Testis (tissue), 3 donors: ENCODE results near the gene AP2A2. TPM values are rescaled to one million over a fixed set of nuclear protein-coding genes. Genes with fewer than 3 reads are reported as not detected.
"Not testable (repeated sequence)": the region's sequence is repeated elsewhere in the genome, so short reads cannot be mapped to it uniquely, and the experiment has no call there.

ENCODE experiments used
- DNase-seq: peaks from one replicate; pipeline ENCODE4 v3.0.0-alpha.2; 2019
- H3K27ac ChIP-seq, 2 donors: fragments of 200-600 bp; sonication (generic); one replicate each; pipeline ENCODE4 v1.5.1; 2019
- H3K27me3 ChIP-seq: fragments of 200-600 bp; sonication (generic); one replicate; pipeline ENCODE4 v1.5.1; 2019
- H3K36me3 ChIP-seq: fragments of 200-600 bp; sonication (generic); one replicate; pipeline ENCODE4 v1.5.1; 2017; ENCODE audit warnings: low read depth; ENCODE audit errors: missing control alignments
- H3K4me1 ChIP-seq: fragments of 200-600 bp; sonication (generic); one replicate; pipeline ENCODE4 v1.5.1; 2019
- H3K4me3 ChIP-seq, 2 donors: fragments of 200-600 bp; sonication (generic); one replicate each; pipeline ENCODE4 v1.5.1; 2017 to 2019
- H3K9me3 ChIP-seq: fragments of 200-600 bp; sonication (generic); one replicate; pipeline ENCODE4 v1.5.1; 2017
- POLR2A ChIP-seq: fragments of 450-650 bp; IDR thresholded peaks from one replicate; pipeline ENCODE4 v1.6.1; 2017; ENCODE audit warnings: antibody characterized with exemption, mild to moderate bottlenecking, moderate library complexity
- WGBS, 2 donors: methylation state at CpG; one replicate each; pipeline ENCODE4 v1.1.5; 2018; 5-methylcytosine and 5-hydroxymethylcytosine counted together
- intact Hi-C: fragments of 100-400 bp; cut with DNase I; formaldehyde crosslinking; loops from one replicate; pipeline ENCODE4 v1.15.1; 2023; ENCODE audit warnings: low total_unique reads
- polyA plus RNA-seq: library from polyadenylated mRNA; stranded (reverse); fragments of 350-450 nt; fragmentation: Illumina TruSeq; extraction: RNeasy Lipid Tissue Mini Kit (QIAGEN cat#74804); gene quantifications from one replicate; pipeline ENCODE4 v1.2.3, GENCODE V29; 2014; ENCODE audit warnings: low read depth, low replicate concordance; ENCODE audit not compliant: insufficient read depth
- total RNA-seq, 2 donors: library from RNA; depleted of rRNA; stranded (reverse); fragments of >200 nt; gene quantifications; one replicate each; pipeline ENCODE4 v1.2.3, GENCODE V29; 2016
- TF ChIP-seq, protein P1 (sequence below), 3 experiments: fragments of 450-650 bp in 2 of 3; fragments of 200-600 bp in 1 of 3; sonication (generic) in 1 of 3; IDR thresholded peaks; one replicate each; pipeline ENCODE4 v1.5.1; 2016 to 2019; ENCODE audit warnings: antibody characterized with exemption in 3 of 3, mild to moderate bottlenecking in 2 of 3, moderate library complexity in 1 of 3

The AP2A2 gene
- total and polyA plus RNA-seq, 3 donors from 2014 or later, result 82.0 to 106 (median 95.0) TPM

DNA sequence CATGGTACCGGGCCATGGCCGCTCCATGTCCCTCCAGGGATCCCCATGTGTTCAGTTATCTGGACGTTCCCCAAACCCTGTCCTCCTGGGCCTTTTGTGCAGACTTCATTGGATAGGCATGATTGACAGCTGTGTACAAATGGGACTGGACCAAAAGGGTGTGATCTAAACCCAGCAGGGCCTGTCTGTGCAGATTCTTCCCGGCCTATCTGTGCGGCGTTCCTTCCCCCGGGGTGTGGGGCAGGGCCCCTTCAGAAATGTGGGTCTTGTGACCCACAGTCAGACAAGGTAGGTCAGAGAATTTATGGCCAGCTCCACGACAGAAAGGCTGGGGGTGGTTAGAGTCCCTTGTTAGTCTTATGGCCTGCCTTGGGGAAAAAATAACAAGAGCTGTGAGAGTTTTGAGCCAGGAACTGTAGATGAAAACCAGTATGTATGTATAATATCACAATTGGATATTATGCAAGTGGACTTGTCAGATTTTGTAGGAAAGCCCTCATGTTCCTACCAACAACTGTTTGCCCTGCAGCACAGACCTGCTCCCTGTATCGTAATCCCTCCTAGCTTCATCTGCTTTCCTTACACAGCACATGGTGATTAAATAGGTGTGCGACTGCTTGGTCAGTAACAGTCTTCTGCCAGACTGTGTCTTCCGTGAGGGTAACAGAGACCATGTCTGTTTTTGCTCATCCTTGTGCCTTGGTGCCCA is 31.7 kb downstream of the AP2A2 start:
- DNase-seq, result no peak
- H3K36me3 ChIP-seq, result no peaks in the 10 kb centered on the region
- 83 to 85% methylated on average over 11 of the region's 11 CpGs for WGBS, 2 donors
- H3K27ac ChIP-seq, result no peak overlapping the region
- intact Hi-C loops, result no loop called here
- peaks cover 6% of the 10 kb centered on the region for H3K4me1 ChIP-seq
- no peak for TF ChIP-seq POLR2A
- TF ChIP-seq, protein P1, sequence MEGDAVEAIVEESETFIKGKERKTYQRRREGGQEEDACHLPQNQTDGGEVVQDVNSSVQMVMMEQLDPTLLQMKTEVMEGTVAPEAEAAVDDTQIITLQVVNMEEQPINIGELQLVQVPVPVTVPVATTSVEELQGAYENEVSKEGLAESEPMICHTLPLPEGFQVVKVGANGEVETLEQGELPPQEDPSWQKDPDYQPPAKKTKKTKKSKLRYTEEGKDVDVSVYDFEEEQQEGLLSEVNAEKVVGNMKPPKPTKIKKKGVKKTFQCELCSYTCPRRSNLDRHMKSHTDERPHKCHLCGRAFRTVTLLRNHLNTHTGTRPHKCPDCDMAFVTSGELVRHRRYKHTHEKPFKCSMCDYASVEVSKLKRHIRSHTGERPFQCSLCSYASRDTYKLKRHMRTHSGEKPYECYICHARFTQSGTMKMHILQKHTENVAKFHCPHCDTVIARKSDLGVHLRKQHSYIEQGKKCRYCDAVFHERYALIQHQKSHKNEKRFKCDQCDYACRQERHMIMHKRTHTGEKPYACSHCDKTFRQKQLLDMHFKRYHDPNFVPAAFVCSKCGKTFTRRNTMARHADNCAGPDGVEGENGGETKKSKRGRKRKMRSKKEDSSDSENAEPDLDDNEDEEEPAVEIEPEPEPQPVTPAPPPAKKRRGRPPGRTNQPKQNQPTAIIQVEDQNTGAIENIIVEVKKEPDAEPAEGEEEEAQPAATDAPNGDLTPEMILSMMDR (IDR thresholded peaks at IDR 0.05), result no peak
- no peak overlapping the region for H3K4me3 ChIP-seq
- no peaks in the 10 kb centered on the region for H3K27me3 ChIP-seq
- H3K9me3 ChIP-seq, result no peaks in the 10 kb centered on the region

DNA sequence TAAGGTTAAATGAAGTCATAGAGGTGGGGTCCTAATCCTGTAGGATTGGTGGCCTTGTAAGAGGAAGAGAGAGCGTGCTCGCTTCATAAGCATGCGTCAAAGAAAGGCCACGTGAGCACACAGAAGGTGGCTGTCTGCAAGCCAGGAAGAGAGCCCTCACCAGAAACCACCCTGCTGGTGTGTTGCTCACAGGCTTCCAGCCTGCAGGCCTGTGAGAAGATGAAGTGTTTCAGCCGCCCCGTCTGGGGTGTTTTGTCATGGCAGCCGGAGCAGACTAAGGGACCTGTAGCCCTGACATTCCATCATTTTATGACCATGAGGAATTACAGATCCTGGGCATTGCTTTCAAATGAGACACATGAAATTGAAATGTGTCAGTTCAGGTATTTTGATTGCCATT is 32.4 kb downstream of the AP2A2 start:
- DNase-seq, result no peak
- H3K9me3 ChIP-seq, result no peaks in the 10 kb centered on the region
- peaks cover 6% of the 10 kb centered on the region for H3K4me1 ChIP-seq
- H3K27me3 ChIP-seq, result no peaks in the 10 kb centered on the region
- 94 to 96% methylated on average over 7 of the region's 7 CpGs for WGBS, 2 donors
- no peak overlapping the region for H3K27ac ChIP-seq
- TF ChIP-seq, protein P1 (IDR thresholded peaks at IDR 0.05), result no peak
- no peak for TF ChIP-seq POLR2A
- no peaks in the 10 kb centered on the region for H3K36me3 ChIP-seq
- intact Hi-C loops, result no loop called here
- H3K4me3 ChIP-seq, result no peak overlapping the region

DNA sequence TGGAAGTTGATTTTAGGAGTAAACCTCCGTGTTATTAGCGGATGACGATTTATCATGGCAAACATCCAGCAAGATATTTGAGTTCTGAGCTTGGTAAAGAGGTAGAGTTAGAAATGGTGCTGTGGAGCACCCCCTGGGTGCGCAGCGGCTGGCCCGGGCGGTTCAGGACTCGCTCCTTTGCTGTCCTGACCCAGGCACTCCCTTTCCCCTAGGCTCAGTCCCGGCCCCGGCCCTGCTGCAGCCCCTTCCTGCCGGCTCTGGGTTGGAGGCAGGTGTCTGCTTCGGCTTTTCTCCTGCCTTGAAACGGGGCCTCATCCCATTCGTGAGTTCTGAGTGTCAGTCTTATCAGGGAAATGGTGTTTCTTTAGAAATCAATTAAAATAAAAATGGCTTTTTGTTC is 33.4 kb downstream of the AP2A2 start:
- no peak for DNase-seq
- WGBS, 2 donors, result 87 to 88% methylated on average over 14 of the region's 14 CpGs
- H3K27ac ChIP-seq, result no peak overlapping the region
- TF ChIP-seq, protein P1 (IDR thresholded peaks at IDR 0.05), result no peak
- H3K36me3 ChIP-seq, result no peaks in the 10 kb centered on the region
- H3K4me1 ChIP-seq, result peaks cover 6% of the 10 kb centered on the region
- H3K27me3 ChIP-seq, result no peaks in the 10 kb centered on the region
- no peaks in the 10 kb centered on the region for H3K9me3 ChIP-seq
- no peak overlapping the region for H3K4me3 ChIP-seq
- intact Hi-C loops, result no loop called here

DNA sequence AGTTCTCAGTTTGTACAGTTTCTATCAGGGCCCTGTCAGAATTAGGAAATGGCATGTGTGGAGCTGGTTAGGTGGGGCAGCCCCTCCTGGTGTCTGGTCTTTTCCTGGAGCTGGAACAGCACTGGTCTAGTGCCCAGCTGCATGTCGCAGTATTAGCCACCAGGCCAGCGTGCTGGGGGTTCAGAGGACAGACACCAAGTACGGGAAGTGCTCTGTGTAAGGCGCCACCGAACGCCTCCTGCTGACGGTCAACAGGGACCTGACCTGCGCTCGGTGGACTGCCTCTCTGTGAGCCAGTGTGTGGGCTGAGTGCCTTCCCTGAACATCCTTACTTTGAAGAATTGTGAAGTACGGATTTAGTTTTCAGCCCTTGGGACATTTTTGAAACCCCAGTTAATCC is 33.9 kb downstream of the AP2A2 start:
- Histone ChIP-seq H3K36me3 (no peaks in the 10 kb centered on the region), H3K27me3 (no peaks in the 10 kb centered on the region), H3K4me3 (no peak overlapping the region), H3K4me1 (peaks cover 6% of the 10 kb centered on the region), H3K27ac (no peak overlapping the region), H3K9me3 (no peaks in the 10 kb centered on the region)
- TF ChIP-seq, protein P1 (IDR thresholded peaks at IDR 0.05), result no peak
- no peak for TF ChIP-seq POLR2A
- WGBS, 2 donors, result 90 to 92% methylated on average over 8 to 10 of the region's 10 CpGs
- DNase-seq, result no peak
- intact Hi-C loops, result no loop called here

DNA sequence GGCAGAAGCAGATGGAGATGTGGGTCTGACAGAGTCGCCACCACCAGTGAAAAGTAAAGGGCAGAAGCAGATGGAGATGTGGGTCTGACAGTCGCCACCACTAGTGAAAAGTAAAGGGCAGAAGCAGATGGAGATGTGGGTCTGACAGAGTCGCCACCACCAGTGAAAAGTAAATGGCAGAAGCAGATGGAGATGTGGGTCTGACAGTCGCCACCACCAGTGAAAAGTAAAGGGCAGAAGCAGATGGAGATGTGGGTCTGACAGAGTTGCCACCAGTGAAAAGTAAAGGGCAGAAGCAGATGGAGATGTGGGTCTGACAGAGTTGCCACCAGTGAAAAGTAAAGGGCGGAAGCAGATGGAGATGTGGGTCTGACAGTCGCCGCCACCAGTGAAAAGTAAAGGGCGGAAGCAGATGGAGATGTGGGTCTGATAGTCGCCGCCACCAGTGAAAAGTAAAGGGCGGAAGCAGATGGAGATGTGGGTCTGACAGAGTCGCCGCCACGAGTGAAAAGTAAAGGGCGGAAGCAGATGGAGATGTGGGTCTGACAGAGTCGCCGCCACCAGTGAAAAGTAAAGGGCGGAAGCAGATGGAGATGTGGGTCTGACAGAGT is 35.7 kb downstream of the AP2A2 start:
- DNase-seq, H3K4me1 ChIP-seq, H3K27ac ChIP-seq, H3K27me3 ChIP-seq, H3K4me3 ChIP-seq, intact Hi-C loops, H3K9me3 ChIP-seq, H3K36me3 ChIP-seq: not testable (repeated sequence)
- WGBS, 2 donors, result 87 to 96% methylated on average over 18 of the region's 18 CpGs
